ENCODE measurements around the gene ESR2. TPM values are rescaled to one million over a fixed set of nuclear protein-coding genes. Genes with fewer than 3 reads are reported as not detected.

The ESR2 gene
- 1 to 10 TPM in 3 of 4 donors, under 1 TPM in 1; 0.59 to 2.4 (median 1.5) TPM for total RNA-seq

GRCh38 chr14:64293976-64294671, at the start of gene ESR2:
TSS of gene ESR2 (minus strand) at chr14:64294371. CDS start at chr14:64282985, 11,386 bp downstream.
- no peaks in the 10 kb centered on the region for H3K36me3 ChIP-seq
- no peak within 1 kb of the TSS for H3K27ac ChIP-seq
- H3K4me3 ChIP-seq, result peak within 1 kb of the TSS; percentile 13 to 53 (median 42)
- peaks cover 0 to 30% (median 9%) of the 10 kb centered on the region in 4 donors for H3K4me1 ChIP-seq
- H3K27me3 ChIP-seq, result peaks cover 0 to 52% of the 10 kb centered on the region in 2 donors
- no peaks in the 10 kb centered on the region for H3K9me3 ChIP-seq
- TF ChIP-seq EP300 (IDR thresholded peaks at IDR 0.05) (no peak), POLR2A (IDR thresholded peaks at IDR 0.05) (no peak), CTCF (IDR thresholded peaks at IDR 0.05) (no peak)
- WGBS, 2 donors, result 4% methylated on average over 35 to 42 of the region's 49 CpGs
- DNase-seq (ENCODE audit: low spot score in 2 of 2), result no peak

GRCh38 chr14:64340560-64341196, 46.5 kb upstream of the ESR2 start:
- Histone ChIP-seq H3K27me3 (no peaks in the 10 kb centered on the region), H3K4me1 (peaks cover 0 to 8% (median 0%) of the 10 kb centered on the region in 4 donors), H3K9me3 (peaks cover 0 to 14% (median 0%) of the 10 kb centered on the region in 4 donors), H3K27ac (no peak overlapping the region), H3K4me3 (no peak overlapping the region), H3K36me3 (no peaks in the 10 kb centered on the region)
- TF ChIP-seq EP300 (IDR thresholded peaks at IDR 0.05), result no peak
- no peak for TF ChIP-seq CTCF (IDR thresholded peaks at IDR 0.05)
- TF ChIP-seq POLR2A (IDR thresholded peaks at IDR 0.05), result no peak
- 95 to 98% methylated on average over 8 of the region's 8 CpGs for WGBS, 2 donors
- DNase-seq (ENCODE audit: low spot score in 2 of 2), result no peak

GRCh38 chr14:64338616-64339316, 44.6 kb upstream of the ESR2 start:
- no peaks in the 10 kb centered on the region for H3K27me3 ChIP-seq
- peaks cover 0 to 8% (median 0%) of the 10 kb centered on the region in 4 donors for H3K4me1 ChIP-seq
- peak overlapping the region; percentile 41 to 87 (median 78) for H3K4me3 ChIP-seq
- peak overlapping the region; percentile 70 to 88 (median 79) for H3K27ac ChIP-seq
- TF ChIP-seq EP300 (IDR thresholded peaks at IDR 0.05), result peak in 1 of 2 donors; percentile 95
- TF ChIP-seq POLR2A (IDR thresholded peaks at IDR 0.05), result peak; percentile 81 to 87
- TF ChIP-seq CTCF (IDR thresholded peaks at IDR 0.05), result peak in 1 of 5 experiments; percentile 16
- peak; percentile 81 to 89 for DNase-seq (ENCODE audit: low spot score in 2 of 2)
- peaks cover 0 to 14% (median 0%) of the 10 kb centered on the region in 4 donors for H3K9me3 ChIP-seq
- 2% methylated on average over 29 to 39 of the region's 49 CpGs for WGBS, 2 donors
- H3K36me3 ChIP-seq, result no peaks in the 10 kb centered on the region

- 2 to 3% methylated on average over 13 to 29 of the region's 49 CpGs for WGBS, 2 donors
- H3K9me3 ChIP-seq, result peaks cover 0 to 14% (median 0%) of the 10 kb centered on the region in 4 donors
- peak in 1 of 2 donors; percentile 19 for DNase-seq (ENCODE audit: low spot score in 2 of 2)
Measured at GRCh38 chr14:64337888-64338615, 43.9 kb upstream of the ESR2 start.

More at GRCh38 chr14:64337888-64338615, 43.9 kb upstream of the ESR2 start:
- Histone ChIP-seq H3K4me1 (peaks cover 0 to 8% (median 0%) of the 10 kb centered on the region in 4 donors), H3K36me3 (no peaks in the 10 kb centered on the region), H3K27ac (peak overlapping the region; percentile 1 to 88 (median 79)), H3K4me3 (peak overlapping the region; percentile 41 to 87 (median 78)), H3K27me3 (no peaks in the 10 kb centered on the region)
- TF ChIP-seq CTCF (IDR thresholded peaks at IDR 0.05) (peak in 1 of 5 experiments; percentile 14), EP300 (IDR thresholded peaks at IDR 0.05) (no peak)
